H1 (cell line): Measurements from ENCODE around the gene SENP7. TPM values are rescaled to one million over a fixed set of nuclear protein-coding genes. Genes with fewer than 3 reads are reported as not detected.

Experiments used
- CTCF ChIA-PET: fragments of 300-600 bp; sonication (Branson Sonifier 250); formaldehyde crosslinking; loops from one replicate; lab custom pipeline; 2021; ENCODE audit not compliant: partially characterized antibody; lab: Charles Lee
- POLR2A ChIA-PET: fragments of 300-600 bp; sonication (Branson Sonifier 250); formaldehyde crosslinking; loops from one replicate; lab custom pipeline; 2021; ENCODE audit warnings: inconsistent platforms; ENCODE audit not compliant: partially characterized antibody; lab: Charles Lee
- DNase-seq, 2 experiments: peaks; one replicate each; pipeline versions ENCODE4 v3.0.0 to v3.0.0-alpha.2; 2010 to 2022; ENCODE audit warnings: low spot score in 2 of 2, low read depth in 1 of 2, mixed read lengths in 1 of 2
- FAIRE-seq: peaks from 2 replicates; lab custom pipeline; 2011; peaks lifted over from hg19 to GRCh38; lab: Jason Lieb, UNC
- H2AFZ ChIP-seq: 2 replicates; pipeline ENCODE4 v1.8.1; 2012; ENCODE audit warnings: low read length, inconsistent platforms
- H2AK5ac ChIP-seq: 2 replicates; pipeline ENCODE4 v1.6.1; 2013; ENCODE audit warnings: low read depth, low read length
- H2BK120ac ChIP-seq: replicated peaks from 2 replicates; pipeline ENCODE3; 2013; ENCODE audit warnings: low read depth, low read length, inconsistent platforms
- H2BK12ac ChIP-seq: 2 replicates; pipeline ENCODE4 v1.6.1; 2013; ENCODE audit warnings: low read depth, low read length
- H2BK15ac ChIP-seq: 2 replicates; pipeline ENCODE4 v1.6.1; 2013; ENCODE audit warnings: low read length
- H2BK20ac ChIP-seq: 2 replicates; pipeline ENCODE4 v1.6.1; 2013; ENCODE audit warnings: low read length
- H2BK5ac ChIP-seq: 2 replicates; pipeline ENCODE4 v1.6.1; 2013; ENCODE audit warnings: low read depth, low read length
- H3K14ac ChIP-seq: 2 replicates; pipeline ENCODE4 v1.6.1; 2013; ENCODE audit warnings: inconsistent platforms; ENCODE audit not compliant: insufficient read length
- H3K18ac ChIP-seq: 2 replicates; pipeline ENCODE4 v1.6.1; 2013; ENCODE audit warnings: low read length; ENCODE audit errors: extremely low read depth
- H3K23ac ChIP-seq: 2 replicates; pipeline ENCODE4 v1.6.1; 2013; ENCODE audit warnings: inconsistent platforms; ENCODE audit not compliant: insufficient read length
- H3K23me2 ChIP-seq: 2 replicates; pipeline ENCODE4 v1.6.1; 2013; ENCODE audit warnings: low read depth, low read length
- H3K27ac ChIP-seq: 2 replicates; pipeline ENCODE4 v1.6.1; 2011; ENCODE audit warnings: low read depth, low read length, inconsistent platforms
- H3K27me3 ChIP-seq, 4 experiments: replicated peaks in 1 of 4; 1 replicate in 1 of 4; 2 replicates in 3 of 4; pipeline versions ENCODE4 v1.6.1 to v1.8.1; 2011 to 2013; ENCODE audit warnings: low read length in 3 of 4, mild to moderate bottlenecking in 3 of 4, inconsistent platforms in 2 of 4, mixed read lengths in 2 of 4, moderate library complexity in 1 of 4; ENCODE audit not compliant: control insufficient read depth in 3 of 4, insufficient read depth in 3 of 4; ENCODE audit errors: extremely low read depth in 1 of 4
- H3K36me3 ChIP-seq, 4 experiments: 2 replicates each; pipeline versions ENCODE4 v1.6.1 to v1.8.1; 2011 to 2013; ENCODE audit warnings: mild to moderate bottlenecking in 4 of 4, low read length in 3 of 4, moderate library complexity in 2 of 4, control low read depth in 1 of 4, inconsistent platforms in 1 of 4; ENCODE audit not compliant: insufficient read depth in 4 of 4, control insufficient read depth in 2 of 4
- H3K4ac ChIP-seq: replicated peaks from 2 replicates; pipeline ENCODE3; 2013; ENCODE audit warnings: low read length, low read depth, mixed read lengths, inconsistent platforms; ENCODE audit not compliant: insufficient read length
- H3K4me1 ChIP-seq, 4 experiments: replicated peaks in 1 of 4; 1 replicate in 1 of 4; 2 replicates in 3 of 4; pipeline versions ENCODE4 v1.6.1 to v1.8.1; 2011 to 2013; ENCODE audit warnings: low read length in 3 of 4, inconsistent platforms in 2 of 4, mixed read lengths in 1 of 4; ENCODE audit not compliant: insufficient read depth in 4 of 4, control insufficient read depth in 3 of 4
- H3K4me2 ChIP-seq, 2 experiments: 2 replicates each; pipeline versions ENCODE4 v1.6.1 to v1.8.1; 2011 to 2013; ENCODE audit warnings: low read depth in 2 of 2, low read length in 2 of 2, control low read depth in 1 of 2, inconsistent platforms in 1 of 2, mild to moderate bottlenecking in 1 of 2; ENCODE audit not compliant: insufficient read depth in 1 of 2
- H3K4me3 ChIP-seq, 4 experiments: fragments of 200-600, 300-600 bp in 1 of 4; sonication (generic), shearing (Covaris generic), sonication (Bioruptor Twin) in 1 of 4; 2 replicates each; pipeline versions ENCODE4 v1.5.1 to v1.8.1; 2011 to 2016; ENCODE audit warnings: low read length in 4 of 4, low read depth in 3 of 4, control low read depth in 2 of 4, inconsistent platforms in 2 of 4, mild to moderate bottlenecking in 2 of 4, mixed read lengths in 1 of 4, moderate library complexity in 1 of 4; ENCODE audit not compliant: insufficient read depth in 2 of 4; ENCODE audit errors: extremely low read depth in 1 of 4
- H3K56ac ChIP-seq: replicated peaks from 2 replicates; pipeline ENCODE3; 2013; ENCODE audit warnings: low read depth, mild to moderate bottlenecking, mixed read lengths, low read length, inconsistent platforms; ENCODE audit not compliant: insufficient read length
- H3K79me1 ChIP-seq: 2 replicates; pipeline ENCODE4 v1.6.1; 2013; ENCODE audit warnings: low read depth, low read length, control low read depth
- H3K79me2 ChIP-seq, 2 experiments: 2 replicates each; pipeline versions ENCODE4 v1.6.1 to v1.8.1; 2012 to 2013; ENCODE audit warnings: low read length in 2 of 2, mild to moderate bottlenecking in 2 of 2, inconsistent platforms in 1 of 2; ENCODE audit not compliant: insufficient read depth in 2 of 2, control insufficient read depth in 1 of 2
- H3K9ac ChIP-seq, 4 experiments: replicated peaks in 1 of 4; 1 replicate in 1 of 4; 2 replicates in 3 of 4; pipeline versions ENCODE4 v1.6.1 to v1.8.1; 2011 to 2013; ENCODE audit warnings: low read depth in 3 of 4, low read length in 3 of 4, control low read depth in 2 of 4, mild to moderate bottlenecking in 2 of 4, moderate library complexity in 2 of 4, inconsistent platforms in 1 of 4; ENCODE audit errors: extremely low read depth in 1 of 4
- H3K9me3 ChIP-seq, 2 experiments: 2 replicates each; pipeline versions ENCODE4 v1.6.1 to v1.8.1; 2012 to 2013; ENCODE audit warnings: mild to moderate bottlenecking in 2 of 2, moderate library complexity in 2 of 2, control low read depth in 1 of 2, inconsistent platforms in 1 of 2, low read depth in 1 of 2, low read length in 1 of 2, mixed read lengths in 1 of 2; ENCODE audit not compliant: insufficient read depth in 2 of 2
- H4K20me1 ChIP-seq, 2 experiments: replicated peaks in 1 of 2; 2 replicates each; pipeline versions ENCODE3 to v1.8.1; 2011 to 2013; ENCODE audit warnings: inconsistent platforms in 2 of 2, low read length in 2 of 2, mild to moderate bottlenecking in 1 of 2; ENCODE audit not compliant: insufficient read depth in 2 of 2, control insufficient read depth in 1 of 2
- H4K5ac ChIP-seq: 2 replicates; pipeline ENCODE4 v1.6.1; 2013; ENCODE audit warnings: low read length, low read depth, mixed read lengths, inconsistent platforms; ENCODE audit not compliant: insufficient read length
- H4K8ac ChIP-seq: 2 replicates; pipeline ENCODE4 v1.8.0; 2013; ENCODE audit warnings: mild to moderate bottlenecking, moderate library complexity, low read length, inconsistent platforms; ENCODE audit not compliant: insufficient read depth; ENCODE audit errors: extremely low read depth
- H4K91ac ChIP-seq: replicated peaks from 2 replicates; pipeline ENCODE3; 2013; ENCODE audit warnings: low read length, mixed read lengths, inconsistent platforms; ENCODE audit not compliant: insufficient read length
- ASH2L ChIP-seq: fragments of 200-600, 300-600 bp; sonication (generic); IDR thresholded peaks from one replicate; pipeline ENCODE4 v1.7.1; 2017; ENCODE audit warnings: low read length
- BRCA1 ChIP-seq: IDR thresholded peaks from 2 replicates; pipeline ENCODE4 v1.6.1; 2012; ENCODE audit warnings: low read depth, low read length, improper control_type of control experiment
- CHD2 ChIP-seq: IDR thresholded peaks from 2 replicates; pipeline ENCODE4 v1.6.1; 2012; ENCODE audit warnings: low read length, improper control_type of control experiment
- GABPA ChIP-seq: IDR thresholded peaks from 2 replicates; pipeline ENCODE4 v1.6.1; 2011; ENCODE audit warnings: mild to moderate bottlenecking, low read length, moderate library complexity, borderline replicate concordance; ENCODE audit not compliant: insufficient read depth
- GTF2F1 ChIP-seq: IDR thresholded peaks from 2 replicates; pipeline ENCODE4 v1.6.1; 2012; ENCODE audit warnings: low read depth, low read length, improper control_type of control experiment, borderline replicate concordance
- HDAC2 ChIP-seq, 2 experiments: fragments of 300-600 bp in 1 of 2; sonication (generic) in 1 of 2; IDR thresholded peaks; 2 replicates each; pipeline ENCODE4 v1.6.1; 2011 to 2012; ENCODE audit warnings: low read depth in 2 of 2, low read length in 2 of 2, mild to moderate bottlenecking in 2 of 2, moderate library complexity in 2 of 2, borderline replicate concordance in 1 of 2, inconsistent platforms in 1 of 2
- NRF1 ChIP-seq: IDR thresholded peaks from 2 replicates; pipeline ENCODE4 v1.6.1; 2011; ENCODE audit warnings: mild to moderate bottlenecking, low read depth, low read length, improper control_type of control experiment
- PHF8 ChIP-seq: fragments of 200-600 bp; sonication (generic); conservative IDR thresholded peaks from 2 replicates; pipeline ENCODE4 v1.7.1; 2012; ENCODE audit warnings: low read depth, mild to moderate bottlenecking, inconsistent platforms, low read length, moderate library complexity
- RAD21 ChIP-seq, 2 experiments: IDR thresholded peaks in 1 of 2; conservative IDR thresholded peaks in 1 of 2; 2 replicates each; pipeline ENCODE4 v1.6.1; 2011; ENCODE audit warnings: low read depth in 2 of 2, low read length in 2 of 2, improper control_type of control experiment in 1 of 2, inconsistent platforms in 1 of 2, mild to moderate bottlenecking in 1 of 2, moderate library complexity in 1 of 2
- RFX5 ChIP-seq: IDR thresholded peaks from 2 replicates; pipeline ENCODE4 v1.6.1; 2011; ENCODE audit warnings: low read depth, low read length, improper control_type of control experiment, borderline replicate concordance
- RXRA ChIP-seq: IDR thresholded peaks from 2 replicates; pipeline ENCODE4 v1.6.1; 2011; ENCODE audit warnings: low read depth, mild to moderate bottlenecking, low read length, moderate library complexity; ENCODE audit not compliant: insufficient read depth
- SP1 ChIP-seq: IDR thresholded peaks from 2 replicates; pipeline ENCODE4 v1.6.1; 2011; ENCODE audit warnings: low read depth, low read length
- TEAD4 ChIP-seq: IDR thresholded peaks from 2 replicates; pipeline ENCODE4 v1.6.1; 2012; ENCODE audit warnings: low read depth, low read length, inconsistent platforms, mixed read lengths
- WGBS, 2 experiments: shearing (Covaris generic) in 1 of 2; methylation state at CpG; one replicate each; pipeline versions ENCODE4 v1.1.6 to v1.1.7; 2013 to 2015; ENCODE audit warnings: low lambda C conversion rate in 2 of 2, mixed read lengths in 2 of 2, inconsistent platforms in 1 of 2, low coverage in 1 of 2, missing lambda C conversion rate in 1 of 2; ENCODE audit not compliant: insufficient replicate concordance in 2 of 2, insufficient coverage in 1 of 2, insufficient read length in 1 of 2; ENCODE audit errors: extremely low coverage in 1 of 2, missing lambda C conversion rate in 1 of 2; 5-methylcytosine and 5-hydroxymethylcytosine counted together
- polyA plus RNA-seq, 7 experiments: library from polyadenylated mRNA; depleted of rRNA in 3 of 7; stranded (reverse) in 5 of 7; unstranded in 2 of 7; fragments of >200 nt in 5 of 7; fragments of 200-250 nt in 2 of 7; gene quantifications; 1 replicate in 5 of 7; 2 replicates in 1 of 7; 4 replicates in 1 of 7; pipeline versions ENCODE4 v1.2.1 to v1.2.3, GENCODE V29; 2011 to 2013; ENCODE audit warnings: missing spikeins in 2 of 7, mixed read lengths in 2 of 7
- total RNA-seq: library from RNA; stranded (reverse); fragmentation: NEBNext Ultra II Directional; extraction: Animal tissue kit (Norgen Biotek cat#: 25700); gene quantifications from 2 replicates; pipeline ENCODE4 v1.2.1, GENCODE V29; 2021

Gene SENP7
- total and polyA plus RNA-seq, 2 of the 8 experiments (the other 6 are each of a cell fraction or from before 2014, with no cell fraction given): 2.8 to 7.8 TPM

- Histone ChIP-seq H2BK5ac (no peak overlapping the region), H3K4me1 (peaks cover 0 to under 1% (median under 1%) of the 10 kb centered on the region in 4 experiments; a peak in 2 of 7 replicates), H3K4me2 (no peak overlapping the region), H2BK12ac (no peak overlapping the region), H3K4me3 (no peak overlapping the region), H3K36me3 (0 out of 8 replicates have a peak, but pooled peaks cover 0 to 2% (median 0%) of the 10 kb centered on the region in 4 experiments), H2AFZ (no peak overlapping the region), H3K9me3 (peaks cover 0 to 9% of the 10 kb centered on the region in 2 experiments; a peak in 2 of 4 replicates), H4K20me1 (no peaks in the 10 kb centered on the region), H3K27me3 (no peaks in the 10 kb centered on the region), H3K9ac (no peak overlapping the region), H2BK20ac (no peak overlapping the region), H3K23me2 (no peaks in the 10 kb centered on the region), H2AK5ac (no peak overlapping the region), H3K4ac (no peak overlapping the region), H2BK120ac (no peak overlapping the region), H4K8ac (no peak overlapping the region), H3K27ac (no peak overlapping the region), H3K18ac (no peak overlapping the region), H4K5ac (no peak overlapping the region), H3K56ac (no peak overlapping the region), H3K79me2 (peaks cover 0 to 5% of the 10 kb centered on the region in 2 experiments; a peak in 2 of 4 replicates), H3K79me1 (no peaks in the 10 kb centered on the region), H3K14ac (no peak overlapping the region), H3K23ac (no peak overlapping the region), H4K91ac (no peak overlapping the region), H2BK15ac (no peak overlapping the region)
- POLR2A ChIA-PET: no interaction called here
- DNase-seq: no peak
- CTCF ChIA-PET: no interaction called here
- no peak for FAIRE-seq
- WGBS, 2 experiments: 91% methylated on average over 4 of the region's 4 CpGs; no CpG with 5 or more reads in 1 of the 2 experiments
- no peak for TF ChIP-seq TEAD4
- TF ChIP-seq BRCA1: no peak
- no peak for TF ChIP-seq HDAC2 (IDR thresholded peaks at IDR 0.05; ENCODE audit: borderline replicate concordance in 1 of 2, low read depth in 2 of 2, low read length in 2 of 2)
- no peak for TF ChIP-seq PHF8
- TF ChIP-seq RFX5: no peak
- TF ChIP-seq GABPA: no peak
- no peak for TF ChIP-seq ASH2L
- no peak for TF ChIP-seq CHD2
- TF ChIP-seq SP1: no peak
- TF ChIP-seq RXRA: no peak
- TF ChIP-seq RAD21 (IDR thresholded peaks at IDR 0.05 in 1 of 2, conservative IDR thresholded peaks at IDR 0.05 in 1 of 2; ENCODE audit: low read depth in 2 of 2, low read length in 2 of 2): no peak
- no peak for TF ChIP-seq NRF1
- TF ChIP-seq GTF2F1: no peak
Observed at GRCh38 chr3:101461451-101461850, 51.6 kb downstream of the SENP7 start.
